Measurements from ENCODE around the gene C11orf24. TPM values are rescaled to one million over a fixed set of nuclear protein-coding genes. Genes with fewer than 3 reads are reported as not detected.

The C11orf24 gene
- total RNA-seq, 1 donor from 2014 or later, result 41.8 TPM

DNA sequence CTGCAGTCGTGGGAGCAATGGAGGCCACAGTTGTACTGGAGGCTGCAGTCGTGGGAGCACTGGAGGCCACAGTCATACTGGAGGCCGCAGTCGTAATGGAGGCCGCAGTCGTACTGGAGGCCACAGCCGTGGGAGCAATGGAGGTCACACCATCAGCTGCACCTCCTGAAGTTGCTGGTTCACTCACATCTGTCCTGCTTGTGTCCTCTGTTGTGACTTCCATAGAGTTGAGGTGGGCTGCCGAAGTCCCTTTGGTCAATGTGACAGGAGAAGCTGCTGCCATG lies 9.3 kb downstream of the C11orf24 start:
- peaks cover 2% of the 10 kb centered on the region for H3K4me1 Mint-ChIP-seq
- H3K36me3 Mint-ChIP-seq, result peaks cover 29% of the 10 kb centered on the region
- no peaks in the 10 kb centered on the region for H3K9me3 Mint-ChIP-seq
- no peaks in the 10 kb centered on the region for H3K27me3 Mint-ChIP-seq (ENCODE audit: low read depth)
- H3K27ac Mint-ChIP-seq, result no peak overlapping the region
- DNase-seq (ENCODE audit: low spot score in 2 of 2, unreplicated experiment in 2 of 2), result no peak
- TF ChIP-seq, protein P1, sequence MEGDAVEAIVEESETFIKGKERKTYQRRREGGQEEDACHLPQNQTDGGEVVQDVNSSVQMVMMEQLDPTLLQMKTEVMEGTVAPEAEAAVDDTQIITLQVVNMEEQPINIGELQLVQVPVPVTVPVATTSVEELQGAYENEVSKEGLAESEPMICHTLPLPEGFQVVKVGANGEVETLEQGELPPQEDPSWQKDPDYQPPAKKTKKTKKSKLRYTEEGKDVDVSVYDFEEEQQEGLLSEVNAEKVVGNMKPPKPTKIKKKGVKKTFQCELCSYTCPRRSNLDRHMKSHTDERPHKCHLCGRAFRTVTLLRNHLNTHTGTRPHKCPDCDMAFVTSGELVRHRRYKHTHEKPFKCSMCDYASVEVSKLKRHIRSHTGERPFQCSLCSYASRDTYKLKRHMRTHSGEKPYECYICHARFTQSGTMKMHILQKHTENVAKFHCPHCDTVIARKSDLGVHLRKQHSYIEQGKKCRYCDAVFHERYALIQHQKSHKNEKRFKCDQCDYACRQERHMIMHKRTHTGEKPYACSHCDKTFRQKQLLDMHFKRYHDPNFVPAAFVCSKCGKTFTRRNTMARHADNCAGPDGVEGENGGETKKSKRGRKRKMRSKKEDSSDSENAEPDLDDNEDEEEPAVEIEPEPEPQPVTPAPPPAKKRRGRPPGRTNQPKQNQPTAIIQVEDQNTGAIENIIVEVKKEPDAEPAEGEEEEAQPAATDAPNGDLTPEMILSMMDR (IDR thresholded peaks at IDR 0.05; ENCODE audit: unreplicated experiment), result no peak
- H3K4me3 Mint-ChIP-seq, result no peak overlapping the region

DNA sequence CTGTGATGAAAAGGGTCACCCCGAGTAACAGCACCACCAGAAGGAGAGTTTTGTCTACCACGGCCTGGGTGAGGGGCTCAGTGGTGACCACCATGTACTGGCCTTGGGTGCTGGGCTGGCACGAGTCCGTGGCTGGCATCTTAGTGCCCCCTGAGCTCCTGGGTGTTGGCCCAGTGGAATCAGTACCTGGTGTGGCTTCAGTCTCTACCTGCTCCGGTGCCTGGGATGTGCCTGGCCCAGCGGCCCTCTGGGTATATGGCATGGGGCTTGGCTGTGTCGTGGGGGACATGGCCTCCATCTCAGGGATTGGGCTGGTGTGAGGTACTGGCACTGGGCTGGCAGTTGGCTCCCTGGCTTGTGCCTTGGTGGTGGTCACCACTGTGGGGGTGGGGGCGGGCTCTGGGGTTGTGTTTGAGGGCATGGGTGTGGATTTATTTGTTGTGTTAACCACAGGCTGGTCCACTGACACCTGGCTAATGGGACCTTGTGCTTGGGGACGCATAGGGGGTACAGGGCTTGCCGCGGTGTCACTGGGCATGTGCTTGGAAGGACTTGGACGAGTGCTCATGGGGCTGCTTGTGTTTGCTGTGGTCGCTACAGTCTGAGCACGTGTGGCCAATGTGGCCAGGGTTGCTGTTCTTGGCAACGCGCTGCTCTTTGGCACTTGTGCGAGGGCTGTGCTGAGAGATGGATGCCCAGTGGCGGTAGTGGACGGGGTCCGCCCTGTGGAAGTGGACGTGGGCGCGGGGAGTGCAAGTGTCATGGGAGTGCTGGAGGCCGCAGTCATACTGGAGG lies 9.8 kb downstream of the C11orf24 start:
- Mint-ChIP-seq H3K36me3 (peaks cover 25% of the 10 kb centered on the region), H3K9me3 (no peaks in the 10 kb centered on the region), H3K4me1 (peaks cover 3% of the 10 kb centered on the region), H3K27me3 (ENCODE audit: low read depth) (no peaks in the 10 kb centered on the region), H3K27ac (no peak overlapping the region), H3K4me3 (no peak overlapping the region)
- TF ChIP-seq, protein P1 (IDR thresholded peaks at IDR 0.05; ENCODE audit: unreplicated experiment), result no peak
- DNase-seq (ENCODE audit: low spot score in 2 of 2, unreplicated experiment in 2 of 2), result no peak

DNA sequence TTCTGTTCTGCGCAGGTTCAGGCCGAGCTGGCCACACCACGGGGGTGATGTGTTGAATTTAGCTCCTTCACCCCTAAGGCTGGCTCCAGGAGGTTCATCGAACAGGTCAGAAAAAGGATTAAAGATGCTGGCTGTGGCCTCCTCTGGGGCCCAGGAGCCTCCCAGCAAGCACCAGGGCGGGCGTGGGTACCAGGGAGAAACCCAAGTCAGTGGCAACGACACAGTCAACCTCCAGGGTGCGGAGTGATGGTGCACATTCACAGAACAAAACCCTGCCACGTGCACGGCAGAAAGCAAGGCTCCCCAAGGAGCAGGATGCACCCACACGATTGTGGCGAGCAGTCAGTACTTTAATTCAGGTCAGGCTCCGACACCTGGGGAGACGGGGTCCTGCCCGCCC lies 10.8 kb downstream of the C11orf24 start:
- H3K36me3 Mint-ChIP-seq, result peaks cover 25% of the 10 kb centered on the region
- peaks cover 11% of the 10 kb centered on the region for H3K4me1 Mint-ChIP-seq
- no peak overlapping the region for H3K4me3 Mint-ChIP-seq
- DNase-seq (ENCODE audit: low spot score in 2 of 2, unreplicated experiment in 2 of 2), result no peak
- TF ChIP-seq, protein P1 (IDR thresholded peaks at IDR 0.05; ENCODE audit: unreplicated experiment), result no peak
- no peak overlapping the region for H3K27ac Mint-ChIP-seq
- no peaks in the 10 kb centered on the region for H3K27me3 Mint-ChIP-seq (ENCODE audit: low read depth)
- no peaks in the 10 kb centered on the region for H3K9me3 Mint-ChIP-seq

DNA sequence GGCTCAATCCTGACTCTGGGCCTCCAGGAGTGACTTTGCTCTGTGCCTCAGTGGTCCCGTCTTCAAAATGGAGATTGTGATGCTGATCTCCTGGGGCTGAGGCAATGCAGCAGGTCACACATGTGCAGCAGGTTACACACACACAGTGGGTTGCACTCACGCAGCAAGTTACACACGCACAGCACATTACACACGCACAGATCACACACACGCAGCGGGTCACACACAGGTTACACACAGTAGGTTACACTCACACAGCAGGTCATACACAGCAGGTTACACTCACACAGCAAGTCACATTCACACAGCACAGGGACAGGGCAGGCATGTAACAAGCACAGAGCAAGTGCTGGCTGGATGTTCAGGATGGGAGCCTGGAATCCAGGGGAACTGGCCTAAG lies 11.3 kb downstream of the C11orf24 start:
- Mint-ChIP-seq H3K27me3 (ENCODE audit: low read depth) (no peaks in the 10 kb centered on the region), H3K4me3 (no peak overlapping the region), H3K36me3 (peaks cover 25% of the 10 kb centered on the region), H3K4me1 (peaks cover 15% of the 10 kb centered on the region), H3K27ac (no peak overlapping the region), H3K9me3 (no peaks in the 10 kb centered on the region)
- TF ChIP-seq, protein P1 (IDR thresholded peaks at IDR 0.05; ENCODE audit: unreplicated experiment), result no peak
- DNase-seq (ENCODE audit: low spot score in 2 of 2, unreplicated experiment in 2 of 2), result no peak

DNA sequence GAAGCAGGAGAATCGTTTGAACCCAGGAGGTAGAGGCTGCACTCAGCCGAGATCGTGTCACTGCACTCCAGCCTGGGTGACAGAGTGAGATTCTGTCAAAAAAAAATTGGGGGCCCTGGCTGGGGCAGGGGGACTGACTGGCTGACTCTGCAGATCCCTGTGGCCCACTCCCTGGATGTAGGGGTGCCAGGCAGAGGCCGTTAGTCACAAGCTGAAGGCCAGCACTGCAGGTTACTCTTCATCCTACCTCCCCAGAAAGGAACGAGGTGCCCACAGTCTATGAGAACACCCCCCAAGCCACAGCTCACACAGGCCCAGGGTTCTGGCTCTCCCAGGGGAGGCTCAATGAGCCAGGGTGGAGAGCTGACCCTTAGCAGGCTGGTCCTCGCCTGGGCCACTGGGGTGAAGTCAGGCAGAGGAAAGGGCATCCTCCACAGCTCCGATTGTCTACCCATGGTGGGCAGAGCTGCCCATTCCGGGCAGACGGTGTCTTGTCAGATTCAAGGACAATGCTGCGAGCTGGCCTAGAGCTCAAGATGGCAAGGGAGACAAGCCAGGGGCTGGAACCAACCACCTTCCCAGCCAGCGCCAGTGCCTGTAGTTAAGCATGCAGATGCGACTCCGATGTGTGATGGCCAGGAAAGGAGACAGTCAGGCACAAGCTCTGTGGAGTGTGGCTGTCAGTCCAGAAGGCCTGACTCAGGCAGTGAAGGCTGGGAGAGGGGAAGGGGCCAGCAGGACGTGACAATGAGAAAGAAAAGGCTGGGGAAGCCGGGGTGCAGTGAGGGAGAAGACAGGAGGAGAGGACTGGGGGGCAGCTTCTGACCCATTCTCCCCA lies 12.4 kb downstream of the C11orf24 start:
- Mint-ChIP-seq H3K4me3 (no peak overlapping the region), H3K36me3 (peaks cover 19% of the 10 kb centered on the region), H3K27me3 (ENCODE audit: low read depth) (no peaks in the 10 kb centered on the region), H3K27ac (no peak overlapping the region), H3K4me1 (peaks cover 16% of the 10 kb centered on the region), H3K9me3 (no peaks in the 10 kb centered on the region)
- TF ChIP-seq, protein P1 (IDR thresholded peaks at IDR 0.05; ENCODE audit: unreplicated experiment), result no peak
- DNase-seq (ENCODE audit: low spot score in 2 of 2, unreplicated experiment in 2 of 2), result no peak

All from mesothelial cell of epicardium (in vitro differentiated cells).